H9 (cell line): ENCODE data around the gene RASGEF1C. TPM values are rescaled to one million over a fixed set of nuclear protein-coding genes. Genes with fewer than 3 reads are reported as not detected.

Experiments used
- DNase-seq: peaks from one replicate; pipeline ENCODE4 v3.0.0-alpha.2; 2017
- H2AFZ ChIP-seq: one replicate; pipeline ENCODE4 v1.6.1; 2013; ENCODE audit warnings: mild to moderate bottlenecking, low read length, control low read depth, moderate library complexity
- H2AK5ac ChIP-seq: 2 replicates; pipeline ENCODE4 v1.6.1; 2013; ENCODE audit warnings: low read length, control low read depth, mixed read lengths; ENCODE audit not compliant: insufficient read length
- H2BK120ac ChIP-seq: one replicate; pipeline ENCODE4 v1.6.1; 2013; ENCODE audit warnings: low read depth, mild to moderate bottlenecking, low read length, control low read depth, inconsistent platforms; ENCODE audit not compliant: poor library complexity, severe bottlenecking
- H2BK12ac ChIP-seq: 2 replicates; pipeline ENCODE4 v1.6.1; 2013; ENCODE audit warnings: low read length, control low read depth, mixed read lengths, low read depth; ENCODE audit not compliant: insufficient read length
- H2BK15ac ChIP-seq: 2 replicates; pipeline ENCODE4 v1.6.1; 2013; ENCODE audit warnings: low read depth, low read length, control low read depth
- H2BK20ac ChIP-seq: one replicate; pipeline ENCODE4 v1.6.1; 2013; ENCODE audit warnings: low read depth, mild to moderate bottlenecking, low read length, control low read depth, inconsistent platforms; ENCODE audit not compliant: poor library complexity, severe bottlenecking
- H2BK5ac ChIP-seq: 2 replicates; pipeline ENCODE4 v1.6.1; 2013; ENCODE audit warnings: low read length, control low read depth, mixed read lengths; ENCODE audit not compliant: insufficient read length
- H3K14ac ChIP-seq: 2 replicates; pipeline ENCODE4 v1.6.1; 2013; ENCODE audit warnings: low read length, control low read depth; ENCODE audit not compliant: insufficient read depth
- H3K18ac ChIP-seq: 2 replicates; pipeline ENCODE4 v1.6.1; 2013; ENCODE audit warnings: low read depth, mild to moderate bottlenecking, mixed read lengths, low read length, control low read depth; ENCODE audit not compliant: insufficient read length
- H3K23ac ChIP-seq: 2 replicates; pipeline ENCODE4 v1.6.1; 2013; ENCODE audit warnings: low read length, control low read depth, mixed read lengths, low read depth; ENCODE audit not compliant: insufficient read length
- H3K23me2 ChIP-seq: 2 replicates; pipeline ENCODE4 v1.6.1; 2013; ENCODE audit warnings: low read depth, mild to moderate bottlenecking, mixed read lengths, low read length, control low read depth; ENCODE audit not compliant: insufficient read length, poor library complexity, severe bottlenecking
- H3K27ac ChIP-seq: 2 replicates; pipeline ENCODE4 v1.5.1; 2013; ENCODE audit warnings: low read length, control low read depth, mixed read lengths, low read depth; ENCODE audit not compliant: insufficient read length
- H3K27me3 ChIP-seq: 2 replicates; pipeline ENCODE4 v1.6.1; 2013; ENCODE audit warnings: low read length, control low read depth, inconsistent platforms; ENCODE audit not compliant: insufficient read depth
- H3K4ac ChIP-seq: 2 replicates; pipeline ENCODE4 v1.6.1; 2013; ENCODE audit warnings: low read depth, mild to moderate bottlenecking, control low read depth, inconsistent platforms, low read length, moderate library complexity
- H3K4me1 ChIP-seq: 2 replicates; pipeline ENCODE4 v1.6.1; 2013; ENCODE audit warnings: low read length, control low read depth, inconsistent platforms; ENCODE audit not compliant: insufficient read depth
- H3K4me2 ChIP-seq: 2 replicates; pipeline ENCODE4 v1.6.1; 2013; ENCODE audit warnings: low read length, control low read depth, mixed read lengths; ENCODE audit not compliant: insufficient read length, insufficient read depth
- H3K56ac ChIP-seq: 2 replicates; pipeline ENCODE4 v1.6.1; 2013; ENCODE audit warnings: low read depth, mild to moderate bottlenecking, mixed read lengths, low read length, control low read depth; ENCODE audit not compliant: insufficient read length
- H3K79me1 ChIP-seq: 2 replicates; pipeline ENCODE4 v1.6.1; 2013; ENCODE audit warnings: low read depth, mild to moderate bottlenecking, moderate library complexity, low read length, control low read depth, inconsistent platforms; ENCODE audit not compliant: insufficient read depth, poor library complexity, severe bottlenecking
- H3K79me2 ChIP-seq: 2 replicates; pipeline ENCODE4 v1.6.1; 2013; ENCODE audit warnings: low read length, control low read depth, inconsistent platforms; ENCODE audit not compliant: insufficient read depth
- H3K9ac ChIP-seq: 2 replicates; pipeline ENCODE4 v1.6.1; 2013; ENCODE audit warnings: low read length, control low read depth, mixed read lengths; ENCODE audit not compliant: insufficient read length; ENCODE audit errors: extremely low read depth
- H3K9me3 ChIP-seq: one replicate; pipeline ENCODE4 v1.6.1; 2013; ENCODE audit warnings: low read depth, low read length, inconsistent platforms; ENCODE audit not compliant: control insufficient read depth
- H3T11ph ChIP-seq: one replicate; pipeline ENCODE4 v1.6.1; 2013; ENCODE audit warnings: mild to moderate bottlenecking, low read length, control low read depth, inconsistent platforms
- H4K20me1 ChIP-seq: one replicate; pipeline ENCODE4 v1.6.1; 2013; ENCODE audit not compliant: control insufficient read depth, insufficient read length, insufficient read depth
- H4K5ac ChIP-seq: 2 replicates; pipeline ENCODE4 v1.6.1; 2013; ENCODE audit warnings: low read depth, mild to moderate bottlenecking, mixed read lengths, low read length, control low read depth; ENCODE audit not compliant: insufficient read length
- H4K8ac ChIP-seq: replicated peaks from 2 replicates; pipeline ENCODE4 v1.6.1; 2013; ENCODE audit warnings: low read length, control low read depth, mixed read lengths, low read depth; ENCODE audit not compliant: insufficient read length
- H4K91ac ChIP-seq: 2 replicates; pipeline ENCODE4 v1.6.1; 2013; ENCODE audit warnings: low read depth, mild to moderate bottlenecking, moderate library complexity, mixed read lengths, low read length, control low read depth; ENCODE audit not compliant: insufficient read length
- H3K27ac Mint-ChIP-seq, 3 experiments: 2 replicates in 2 of 3; 3 replicates in 1 of 3; pipeline ENCODE4 v1.8.0; 2020 to 2021; ENCODE audit warnings: mixed read lengths in 3 of 3, mild to moderate bottlenecking in 1 of 3, moderate library complexity in 1 of 3
- H3K27me3 Mint-ChIP-seq: 2 replicates; pipeline ENCODE4 v1.8.0; 2021; ENCODE audit warnings: low read depth, mild to moderate bottlenecking, moderate library complexity, mixed read lengths
- H3K36me3 Mint-ChIP-seq, 3 experiments: 2 replicates in 2 of 3; 3 replicates in 1 of 3; pipeline ENCODE4 v1.8.0; 2020 to 2021; ENCODE audit warnings: low read depth in 3 of 3, mixed read lengths in 3 of 3; ENCODE audit not compliant: insufficient read depth in 1 of 3
- H3K4me1 Mint-ChIP-seq, 2 experiments: 2 replicates each; pipeline ENCODE4 v1.8.0; 2020; ENCODE audit warnings: mixed read lengths in 2 of 2
- H3K4me3 Mint-ChIP-seq, 2 experiments: 2 replicates in 1 of 2; 3 replicates in 1 of 2; pipeline ENCODE4 v1.8.0; 2020 to 2021; ENCODE audit warnings: mild to moderate bottlenecking in 2 of 2, mixed read lengths in 2 of 2, moderate library complexity in 1 of 2
- H3K9me3 Mint-ChIP-seq, 2 experiments: 2 replicates in 1 of 2; 3 replicates in 1 of 2; pipeline ENCODE4 v1.8.0; 2020; ENCODE audit warnings: mild to moderate bottlenecking in 2 of 2, mixed read lengths in 2 of 2, moderate library complexity in 1 of 2
- CTCF ChIP-seq: fragments of 200-600 bp; sonication (generic); conservative IDR thresholded peaks from 3 replicates; pipeline ENCODE4 v1.8.0; 2021; ENCODE audit warnings: antibody characterized with exemption, mild to moderate bottlenecking
- WGBS: extraction: QIAGEN DNeasy Blood & Tissue Kit; methylation state at CpG from one replicate; pipeline ENCODE4 v1.1.7; 2013; ENCODE audit warnings: missing lambda C conversion rate, low lambda C conversion rate, mixed read lengths; ENCODE audit not compliant: insufficient read length; ENCODE audit errors: extremely low coverage; 5-methylcytosine and 5-hydroxymethylcytosine counted together
- total RNA-seq: library from RNA; stranded (reverse); gene quantifications from 2 replicates; pipeline ENCODE4 v1.2.1, GENCODE V29; 2021

Gene RASGEF1C
- total RNA-seq, 1 experiment from 2014 or later: 0.83 TPM

- no peak overlapping the region for H3K27ac ChIP-seq
- no peak overlapping the region for H2BK5ac ChIP-seq
- no peak overlapping the region for H3T11ph ChIP-seq
- no peak overlapping the region for H3K23ac ChIP-seq
- Mint-ChIP-seq H3K27me3 (peaks cover 6% of the 10 kb centered on the region), H3K4me3 (no peak overlapping the region), H3K4me1 (0 out of 4 replicates have a peak, but pooled peaks cover 0 to 3% of the 10 kb centered on the region in 2 experiments), H3K36me3 (no peaks in the 10 kb centered on the region; a peak in 1 of 7 replicates), H3K9me3 (no peaks in the 10 kb centered on the region), H3K27ac (no peak overlapping the region)
- no peak overlapping the region for H2BK20ac ChIP-seq
- no peak overlapping the region for H2AK5ac ChIP-seq
- no peak overlapping the region for H2BK15ac ChIP-seq
- H3K14ac ChIP-seq: no peak overlapping the region; the same call in 1 of the 2 replicates
- no peaks in the 10 kb centered on the region for H3K79me1 ChIP-seq
- no peak overlapping the region for H3K56ac ChIP-seq
- DNase-seq: no peak
- no CpG with 5 or more reads among the region's 6 CpGs for WGBS
- H3K23me2 ChIP-seq: no peaks in the 10 kb centered on the region
- no peak overlapping the region for H2BK12ac ChIP-seq
- H4K8ac ChIP-seq: no peak overlapping the region
- H2BK120ac ChIP-seq: no peak overlapping the region
- no peaks in the 10 kb centered on the region for H4K20me1 ChIP-seq
- no peaks in the 10 kb centered on the region for H3K79me2 ChIP-seq
- H3K9me3 ChIP-seq: no peaks in the 10 kb centered on the region
- TF ChIP-seq CTCF: no peak
- no peak overlapping the region for H3K4ac ChIP-seq
- H3K9ac ChIP-seq: no peak overlapping the region
- H4K91ac ChIP-seq: no peak overlapping the region
- no peak overlapping the region for H2AFZ ChIP-seq
- H3K4me1 ChIP-seq: no peaks in the 10 kb centered on the region
- no peak overlapping the region for H4K5ac ChIP-seq
- H3K18ac ChIP-seq: no peak overlapping the region
- H3K27me3 ChIP-seq: no peaks in the 10 kb centered on the region
- no peak overlapping the region for H3K4me2 ChIP-seq
Observed at GRCh38 chr5:180139731-180140055, 69.3 kb downstream of the RASGEF1C start.
